Hematopoietic multipotent progenitor cell treated with erythropoietin and hydrocortisone succinate and interleukin-3 and kit ligand, for 4 days (in vitro differentiated cells): ENCODE results near the gene GNAQ.

ENCODE experiments used
- DNase-seq: peaks from one replicate; pipeline ENCODE4 v3.0.0-alpha.2; 2015

Gene GNAQ

DNA sequence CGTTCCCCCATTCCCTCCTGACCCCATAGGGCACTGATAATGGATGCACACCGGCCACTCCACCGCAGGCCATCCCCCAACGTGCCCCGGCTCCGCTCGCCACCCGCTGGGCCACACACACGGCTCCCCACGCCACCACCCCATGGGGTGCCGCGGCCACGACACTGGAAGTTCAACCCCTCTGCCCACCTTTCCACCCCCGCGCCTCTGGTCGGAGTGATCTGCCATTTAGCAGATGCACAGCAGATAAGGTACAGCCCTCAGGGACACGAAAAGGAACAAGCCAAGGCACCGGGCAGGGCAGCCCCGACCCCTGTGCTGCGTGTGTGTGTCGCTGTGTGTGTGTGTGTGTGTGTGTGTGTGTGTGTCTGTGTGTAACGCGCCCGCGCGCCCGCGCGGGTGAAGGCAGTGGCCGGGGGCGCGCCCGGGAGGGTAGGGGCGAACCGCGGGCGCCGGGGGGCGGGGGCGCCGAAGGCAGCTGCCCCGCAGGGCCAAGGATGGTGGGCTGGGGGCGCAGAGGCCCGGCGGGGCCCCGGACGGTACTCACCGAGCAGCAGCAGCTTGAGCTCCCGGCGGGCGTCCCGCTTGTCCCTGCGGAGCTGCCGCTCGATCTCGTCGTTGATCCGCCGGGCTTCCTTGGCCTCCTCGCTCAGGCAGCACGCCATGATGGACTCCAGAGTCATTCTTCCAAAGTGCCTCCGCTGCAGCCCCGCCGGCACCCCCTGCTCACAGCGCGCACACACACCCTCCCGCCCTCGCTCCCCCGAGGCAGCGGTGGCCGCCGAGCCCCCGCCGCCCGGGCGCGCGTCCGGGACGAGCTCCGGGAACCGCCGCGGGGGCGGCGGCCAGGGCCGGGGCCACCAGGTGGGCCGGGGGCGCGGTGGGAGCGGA lies 813 bp downstream of the GNAQ start:
- DNase-seq: peak; percentile 82

GRCh38 chr9:78030296-78030552 lies 1.4 kb downstream of the GNAQ start:
- DNase-seq: peak; percentile 80

- peak; percentile 66 for DNase-seq
These were observed 1.9 kb downstream of the GNAQ start for GRCh38 chr9:78029551-78030295.

DNA sequence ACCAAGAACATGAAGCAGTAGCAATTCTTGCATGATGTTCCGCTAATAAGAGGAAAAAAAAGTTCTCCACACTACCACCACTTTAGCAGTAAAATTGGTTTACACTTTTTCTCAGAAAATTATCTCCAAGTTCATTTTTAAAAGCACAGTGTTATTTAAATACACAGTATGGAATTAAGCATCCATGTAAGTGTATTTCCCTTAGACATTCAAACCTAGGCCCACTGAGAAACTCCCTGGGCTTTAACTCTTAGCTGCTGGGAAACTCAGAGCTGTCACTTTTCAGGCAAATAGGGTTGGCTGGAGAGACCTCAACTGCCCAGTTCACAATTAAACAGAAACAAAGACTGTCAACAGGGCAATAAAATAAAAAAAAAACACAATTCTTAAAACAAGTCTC lies 2.7 kb downstream of the GNAQ start:
- no peak for DNase-seq

- DNase-seq: no peak
These were observed 4.7 kb downstream of the GNAQ start for GRCh38 chr9:78026947-78027346.

- no peak for DNase-seq
These were observed 5.2 kb downstream of the GNAQ start for GRCh38 chr9:78026416-78026815.

- DNase-seq: no peak
These were observed 6.4 kb downstream of the GNAQ start for GRCh38 chr9:78025186-78025585.

GRCh38 chr9:78023003-78023741 lies 8.4 kb downstream of the GNAQ start:
- DNase-seq: peak; percentile 89

GRCh38 chr9:78021697-78022096 lies 9.9 kb downstream of the GNAQ start:
- peak; percentile 93 for DNase-seq

GRCh38 chr9:78017190-78017693 lies 14.4 kb downstream of the GNAQ start:
- no peak for DNase-seq

DNA sequence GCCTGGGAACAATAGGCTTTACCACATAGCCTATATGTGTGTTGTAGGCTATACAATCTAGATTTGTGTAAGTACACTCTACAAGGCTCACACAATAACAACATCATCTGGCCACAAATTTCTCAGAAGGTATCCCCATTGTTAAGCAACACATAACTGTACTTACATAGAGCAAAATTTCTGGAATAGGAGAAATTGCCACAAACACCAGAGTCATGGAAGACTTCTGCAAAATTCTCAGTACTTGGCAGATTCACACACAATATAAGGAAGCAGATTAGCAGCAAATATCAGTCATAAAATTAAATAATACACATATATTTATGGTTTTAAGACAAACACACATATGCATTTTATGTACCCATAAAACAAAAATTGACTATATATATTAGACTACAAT lies 16.4 kb downstream of the GNAQ start:
- peak; percentile 45 for DNase-seq

DNA sequence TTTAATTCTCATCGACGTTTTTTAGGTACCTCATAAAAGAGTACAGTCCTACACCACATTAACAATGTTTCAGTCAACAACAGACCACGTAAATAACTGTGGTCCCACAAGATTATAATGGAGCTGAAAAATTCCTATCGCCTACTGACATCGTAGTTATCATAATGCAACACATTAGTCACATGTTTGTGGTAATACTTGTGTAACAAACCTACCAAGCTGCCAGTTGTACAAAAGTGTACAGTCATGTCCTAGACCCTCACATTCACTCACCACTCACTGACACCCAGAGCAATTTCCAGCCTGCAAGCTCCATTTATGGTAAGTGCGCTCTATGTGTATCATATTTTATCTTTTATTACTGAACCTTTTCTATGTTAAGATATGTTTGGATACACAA lies 16.8 kb downstream of the GNAQ start:
- DNase-seq: peak; percentile 89

DNA sequence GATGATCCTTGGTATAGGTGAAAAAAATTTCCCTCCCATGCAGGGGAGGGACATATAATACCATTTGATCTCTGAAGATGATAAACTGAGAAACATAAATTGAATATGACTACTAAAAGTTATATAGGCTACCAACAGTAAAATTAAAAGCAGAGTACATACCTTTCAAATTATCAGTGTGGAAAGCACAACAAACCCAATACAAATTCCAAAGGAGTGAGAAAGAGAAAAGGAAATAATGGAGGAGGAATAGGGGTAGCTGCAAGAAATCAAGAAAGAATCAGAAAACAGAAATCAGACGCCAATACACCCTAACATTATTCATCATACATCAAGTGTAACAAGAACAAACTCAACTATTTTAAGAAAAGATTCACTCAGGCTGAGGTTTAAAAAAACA lies 17.7 kb downstream of the GNAQ start:
- DNase-seq: no peak

GRCh38 chr9:78011049-78011448 lies 20.6 kb downstream of the GNAQ start:
- no peak for DNase-seq

DNA sequence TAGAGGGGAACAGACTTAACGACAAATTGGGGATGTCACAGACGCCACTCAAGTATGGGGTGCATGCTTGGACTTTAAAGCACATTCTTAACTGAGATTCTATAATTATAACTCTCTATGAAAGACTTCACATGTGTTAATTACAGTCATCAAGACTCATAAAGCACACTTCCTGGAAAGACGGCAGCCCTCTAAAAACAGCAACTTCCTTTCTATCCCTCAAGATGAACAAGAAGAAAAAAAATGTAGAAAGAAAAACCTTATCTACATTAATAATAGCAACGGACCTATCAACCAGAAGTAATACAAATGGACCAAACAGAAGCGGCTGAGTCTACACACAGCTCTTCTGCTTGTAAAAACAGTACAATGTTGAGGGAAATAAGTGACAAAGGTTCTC lies 21.2 kb downstream of the GNAQ start:
- peak; percentile 48 for DNase-seq

DNA sequence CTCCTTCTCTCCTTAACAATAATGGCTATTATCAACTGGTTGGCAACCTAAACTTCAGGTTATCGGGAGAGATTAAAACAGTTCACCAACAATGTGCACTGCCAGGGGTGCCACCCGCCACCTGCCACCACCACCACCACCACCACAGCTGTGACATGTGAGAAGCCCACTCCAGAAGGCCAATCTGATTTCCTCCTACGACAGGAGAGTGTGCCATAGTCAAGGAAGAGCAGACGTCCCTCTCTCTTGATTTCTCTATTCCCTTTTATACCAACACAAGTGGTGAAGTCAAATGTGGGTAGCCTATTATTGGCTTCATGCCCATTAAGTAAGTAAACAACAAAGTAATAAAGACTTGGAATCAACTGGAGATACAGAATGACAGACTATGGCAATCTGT lies 22.4 kb downstream of the GNAQ start:
- peak; percentile 51 for DNase-seq

DNA sequence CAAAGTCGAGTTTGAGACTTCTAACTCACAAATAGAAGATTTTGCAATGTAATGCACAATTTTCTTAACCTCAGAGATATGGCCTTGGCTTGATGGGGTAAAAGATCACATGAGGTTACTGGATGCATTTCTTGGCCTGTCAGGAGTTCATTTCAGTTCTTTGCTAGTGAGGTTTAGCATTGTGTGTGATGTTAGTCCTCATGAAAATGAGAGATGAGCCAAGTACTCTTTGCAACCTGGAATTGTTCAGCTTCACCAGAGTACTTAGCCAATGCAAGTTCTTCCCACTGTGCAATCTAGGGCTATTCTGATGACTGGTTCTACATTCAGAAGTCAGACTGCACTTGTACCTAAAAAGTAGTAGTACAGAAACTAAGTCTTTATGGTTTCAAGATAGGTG lies 24.9 kb downstream of the GNAQ start:
- DNase-seq: peak; percentile 62

GRCh38 chr9:78005231-78006002 lies 26.2 kb downstream of the GNAQ start:
- no peak for DNase-seq

DNA sequence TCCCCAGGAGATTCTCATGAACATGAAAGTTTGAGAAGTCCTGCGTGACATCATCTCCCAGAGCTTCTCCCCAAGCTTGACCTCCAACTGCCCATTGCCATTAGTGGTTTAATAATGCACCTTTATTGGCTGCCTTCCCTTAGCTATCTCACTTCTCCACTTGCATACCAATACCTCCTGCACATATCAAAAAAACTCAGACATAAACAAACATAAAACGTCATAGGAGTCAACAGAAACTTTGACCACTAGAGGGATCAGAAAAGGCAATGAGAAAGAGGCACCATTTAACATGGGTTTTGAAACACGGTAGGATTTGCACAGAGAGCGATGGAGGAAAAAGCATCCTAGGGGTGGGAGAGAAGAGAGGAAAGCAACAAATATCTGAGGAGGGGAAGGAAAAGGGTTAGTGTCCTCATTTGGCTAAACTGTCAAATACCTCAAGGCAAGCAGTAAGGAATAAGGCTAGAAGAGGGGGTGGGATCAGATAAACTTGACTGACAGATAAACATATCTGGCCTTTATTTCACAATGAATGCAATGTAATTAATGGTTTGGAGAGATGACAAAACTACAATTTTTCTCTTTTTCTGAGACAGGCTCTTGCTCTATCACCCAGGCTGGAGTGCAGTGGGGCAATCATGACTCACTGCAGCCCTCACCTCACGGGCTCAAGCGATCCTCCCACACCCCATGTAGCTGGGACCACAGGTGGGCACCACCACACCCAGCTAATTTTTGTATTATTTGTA lies 27.0 kb downstream of the GNAQ start:
- DNase-seq: peak; percentile 65

DNA sequence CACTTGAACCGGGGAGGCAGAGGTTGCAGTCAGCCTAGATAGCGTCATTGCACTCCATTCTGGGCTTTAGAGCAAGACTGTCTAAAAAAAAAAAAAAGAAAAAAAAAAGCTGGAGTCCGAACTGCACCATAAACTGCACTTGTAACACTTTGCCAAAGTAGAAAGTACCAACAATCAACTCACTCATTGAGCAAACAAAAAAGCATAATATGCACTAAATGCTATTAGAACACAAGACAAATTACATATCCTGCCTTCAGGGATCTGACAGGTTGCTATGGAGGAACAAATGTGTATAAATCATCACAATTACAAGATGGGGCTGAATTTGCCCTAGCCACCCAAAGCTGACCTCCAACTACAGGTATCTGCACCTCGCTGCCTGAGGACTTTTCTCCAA lies 27.9 kb downstream of the GNAQ start:
- DNase-seq: no peak

DNA sequence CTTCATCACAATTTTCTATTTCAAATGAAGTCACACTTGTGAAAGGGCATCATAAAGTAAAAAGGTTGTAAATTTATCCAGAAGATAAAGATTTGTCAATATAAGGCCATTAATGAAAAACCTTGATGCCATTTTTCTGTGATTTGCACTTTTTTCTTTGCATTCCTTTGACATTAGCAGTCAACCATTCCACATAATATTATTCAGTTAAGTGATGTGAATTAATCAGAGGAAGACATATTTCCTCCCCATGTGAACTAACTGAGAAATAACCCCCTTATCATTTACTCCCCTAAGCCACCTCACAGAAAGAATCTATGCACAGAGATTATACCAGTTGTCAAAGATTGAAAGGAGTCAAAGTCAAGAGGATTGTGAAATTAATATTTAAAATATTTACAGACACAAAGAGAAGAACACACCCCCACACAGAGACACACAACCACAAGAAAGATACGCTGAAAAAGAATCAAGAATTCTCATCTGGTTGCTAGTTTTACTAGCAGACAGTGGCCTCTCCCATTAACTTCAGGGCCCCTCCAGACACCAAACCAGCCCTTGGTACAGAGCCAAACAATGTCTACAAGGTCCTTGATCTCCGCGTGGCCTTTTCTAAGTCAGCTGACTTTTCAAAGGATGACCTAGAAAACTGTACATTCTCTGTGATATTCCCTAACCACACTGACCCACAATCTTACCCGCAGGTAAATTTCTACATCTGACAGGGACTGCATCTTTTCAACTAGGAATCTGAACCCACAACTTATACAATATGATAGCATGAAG lies 29.5 kb downstream of the GNAQ start:
- DNase-seq: peak; percentile 69
